NCI-H128 (cell line): Measurements from ENCODE around the gene APLP1.
"Not testable (repeated sequence)": the region's sequence is repeated elsewhere in the genome, so short reads cannot be mapped to it uniquely, and the experiment has no call there.

ENCODE experiments used
- DNase-seq: peaks from one replicate; lab custom pipeline; 2025; ENCODE audit not compliant: unreplicated experiment; lab: John Stamatoyannopoulos, UW

The APLP1 gene

GRCh38 chr19:35882114-35882832 lies 13.9 kb downstream of the APLP1 start:
- peak; percentile 52 for DNase-seq

GRCh38 chr19:35883882-35884281 lies 15.5 kb downstream of the APLP1 start:
- DNase-seq, result no peak

GRCh38 chr19:35885225-35885738 lies 16.9 kb downstream of the APLP1 start:
- DNase-seq, result no peak

- DNase-seq, result no peak
These were observed 17.5 kb downstream of the APLP1 start for GRCh38 chr19:35885904-35886303.

- DNase-seq, result no peak
These were observed 18.8 kb downstream of the APLP1 start for GRCh38 chr19:35887197-35887596.

- no peak for DNase-seq
These were observed 20.0 kb downstream of the APLP1 start for GRCh38 chr19:35888398-35888797.

GRCh38 chr19:35889370-35890112 lies 21.2 kb downstream of the APLP1 start:
- DNase-seq, result no peak

GRCh38 chr19:35890113-35890650 lies 21.8 kb downstream of the APLP1 start:
- no peak for DNase-seq

- DNase-seq, result not testable (repeated sequence)
These were observed 23.4 kb downstream of the APLP1 start for GRCh38 chr19:35891819-35892218.

- DNase-seq, result no peak
These were observed 26.0 kb downstream of the APLP1 start for GRCh38 chr19:35894342-35894741.

GRCh38 chr19:35895911-35896642 lies 27.7 kb downstream of the APLP1 start:
- no peak for DNase-seq

- DNase-seq, result no peak
These were observed 28.3 kb downstream of the APLP1 start for GRCh38 chr19:35896643-35897040.

- no peak for DNase-seq
These were observed 29.5 kb downstream of the APLP1 start for GRCh38 chr19:35897706-35898451.

- DNase-seq, result no peak
These were observed 30.1 kb downstream of the APLP1 start for GRCh38 chr19:35898499-35898809.

- peak; percentile 27 for DNase-seq
These were observed 31.3 kb downstream of the APLP1 start for GRCh38 chr19:35899547-35900214.

GRCh38 chr19:35901055-35901644 lies 32.8 kb downstream of the APLP1 start:
- DNase-seq, result no peak

- no peak for DNase-seq
These were observed 33.7 kb downstream of the APLP1 start, which contains the start of gene HCST for GRCh38 chr19:35901854-35902661. Gene HCST (plus strand): TSS chr19:35902529. CDS start chr19:35902594, 65 bp downstream.

GRCh38 chr19:35902870-35903475 lies 34.6 kb downstream of the APLP1 start:
- DNase-seq, result no peak
